ENCODE data around the gene FLYWCH2. TPM values are rescaled to one million over a fixed set of nuclear protein-coding genes. Genes with fewer than 3 reads are reported as not detected.

Gene FLYWCH2
- total and polyA plus RNA-seq, 9 of the 15 experiments (the other 6 are each of a cell fraction or from before 2014, with no cell fraction given), result 0.70 to 55.5 (median 7.6) TPM

DNA sequence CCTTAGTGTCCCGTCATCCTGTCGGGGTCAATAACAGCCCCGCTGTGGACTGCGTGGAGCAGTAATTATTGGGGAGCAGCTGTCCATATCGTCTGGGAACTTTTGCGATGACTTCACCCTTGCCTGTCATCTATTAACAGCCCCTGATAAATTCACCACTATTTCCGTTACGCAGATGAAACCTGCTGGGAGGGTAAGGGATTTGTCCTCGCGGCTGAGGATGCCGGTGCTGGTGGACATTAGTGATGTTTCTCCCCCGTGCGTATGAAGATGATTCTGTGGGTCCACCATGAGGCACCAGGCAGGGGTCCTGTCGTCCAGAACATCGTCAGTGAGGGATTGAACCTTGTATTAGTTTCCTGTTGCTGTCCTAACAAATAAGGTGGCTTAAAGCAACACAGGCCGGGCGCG is 1.0 kb downstream of the FLYWCH2 start:
- intact Hi-C loops (cut with micrococcal nuclease), result no loop called here
- H3K4me1 ChIP-seq (replicated peaks in 1 of 2; ENCODE audit: control insufficient read depth in 2 of 2, insufficient read depth in 2 of 2, low read length in 2 of 2), result peaks cover 0 to 26% of the 10 kb centered on the region in 2 experiments; a peak in 3 of 5 replicates
- H3K9me3 ChIP-seq (replicated peaks; ENCODE audit: control insufficient read depth, insufficient read depth, low read depth, low read length), result peaks cover 6% of the 10 kb centered on the region
- H3K4me2 ChIP-seq (ENCODE audit: insufficient read depth, low read length), result peak overlapping the region; percentile 86
- peak overlapping the region; percentile 78 to 99 for H3K9ac ChIP-seq (ENCODE audit: insufficient read depth in 1 of 2, low read depth in 2 of 2, low read length in 2 of 2)
- ATAC-seq (no peak), DNase-seq (ENCODE audit: extremely low read depth in 1 of 4, low spot score in 3 of 4) (no peak), FAIRE-seq (peak; percentile 42)
- in situ Hi-C loops (cut with MboI), result no loop called here
- H2AFZ ChIP-seq (ENCODE audit: low read depth, low read length), result peak overlapping the region; percentile 88; the same call in 1 of the 2 replicates
- ChIA-PET CTCF (ENCODE audit: low intra/inter-chr PET ratio) (no interaction called here), POLR2A (interaction anchor here (0.6 to 1.9 kb wide), 5 partner anchors 15 to 1102 kb away, joined by 4 to 10 read pairs (median 6); partner anchors contain the start of genes PKMYT1 and SPSB3)
- BruUV-seq (replicated peaks), result TSS peak; percentile 62
- no peaks in the 10 kb centered on the region for H3K36me3 ChIP-seq (ENCODE audit: control insufficient read depth, insufficient read depth, low read length)
- H3K27ac ChIP-seq (ENCODE audit: extremely low read depth, low read depth, low read length), result no peak overlapping the region; the same call in 2 of the 3 replicates
- 36% methylated on average over 18 of the region's 18 CpGs for WGBS (ENCODE audit: insufficient coverage, low coverage, missing lambda C conversion rate)
- H3K9me1 ChIP-seq (ENCODE audit: control insufficient read depth, insufficient read depth, low read length), result no peaks in the 10 kb centered on the region
- H3K27me3 ChIP-seq (ENCODE audit: control insufficient read depth in 2 of 2, insufficient read depth in 2 of 2, low read length in 2 of 2), result no peaks in the 10 kb centered on the region
- H3K4me3 ChIP-seq, result peak overlapping the region; percentile 60; the same call in 1 of the 2 replicates
- H4K20me1 ChIP-seq (replicated peaks; ENCODE audit: control insufficient read depth, insufficient read depth, low read length), result no peaks in the 10 kb centered on the region
- H3K79me2 ChIP-seq (ENCODE audit: control insufficient read depth, insufficient read depth, low read length), result peaks cover 6% of the 10 kb centered on the region; the same call in 2 of the 3 replicates
- TF ChIP-seq HNRNPUL1 (IDR thresholded peaks at IDR 0.05; ENCODE audit: low read length) (no peak), ETV1 (tag; conservative IDR thresholded peaks at IDR 0.05; ENCODE audit: low read depth) (peak; percentile 42; the same call in 1 of the 2 replicates), ATF7 (IDR thresholded peaks at IDR 0.05) (peak; percentile 29; the same call in 1 of the 2 replicates), MIER1 (IDR thresholded peaks at IDR 0.05; ENCODE audit: low read depth) (no peak), HCFC1 (IDR thresholded peaks at IDR 0.05; ENCODE audit: low read depth, low read length) (no peak), JUND (IDR thresholded peaks at IDR 0.05; ENCODE audit: borderline replicate concordance, low read depth, low read length) (peak; percentile 32; the same call in 1 of the 2 replicates), JUND (tag; IDR thresholded peaks at IDR 0.05; ENCODE audit: borderline replicate concordance, low read depth, low read length) (0 out of 3 replicates have a peak, but pooled peaks have one; percentile 34), ZFP36 (IDR thresholded peaks at IDR 0.05; ENCODE audit: low read depth, low read length, partially characterized antibody) (no peak)
- TF ChIP-seq, protein P1, sequence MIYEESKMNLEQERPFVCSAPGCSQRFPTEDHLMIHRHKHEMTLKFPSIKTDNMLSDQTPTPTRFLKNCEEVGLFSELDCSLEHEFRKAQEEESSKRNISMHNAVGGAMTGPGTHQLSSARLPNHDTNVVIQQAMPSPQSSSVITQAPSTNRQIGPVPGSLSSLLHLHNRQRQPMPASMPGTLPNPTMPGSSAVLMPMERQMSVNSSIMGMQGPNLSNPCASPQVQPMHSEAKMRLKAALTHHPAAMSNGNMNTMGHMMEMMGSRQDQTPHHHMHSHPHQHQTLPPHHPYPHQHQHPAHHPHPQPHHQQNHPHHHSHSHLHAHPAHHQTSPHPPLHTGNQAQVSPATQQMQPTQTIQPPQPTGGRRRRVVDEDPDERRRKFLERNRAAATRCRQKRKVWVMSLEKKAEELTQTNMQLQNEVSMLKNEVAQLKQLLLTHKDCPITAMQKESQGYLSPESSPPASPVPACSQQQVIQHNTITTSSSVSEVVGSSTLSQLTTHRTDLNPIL (CRISPR knock-in tag; IDR thresholded peaks at IDR 0.05), result no peak
- TF ChIP-seq, protein P2, sequence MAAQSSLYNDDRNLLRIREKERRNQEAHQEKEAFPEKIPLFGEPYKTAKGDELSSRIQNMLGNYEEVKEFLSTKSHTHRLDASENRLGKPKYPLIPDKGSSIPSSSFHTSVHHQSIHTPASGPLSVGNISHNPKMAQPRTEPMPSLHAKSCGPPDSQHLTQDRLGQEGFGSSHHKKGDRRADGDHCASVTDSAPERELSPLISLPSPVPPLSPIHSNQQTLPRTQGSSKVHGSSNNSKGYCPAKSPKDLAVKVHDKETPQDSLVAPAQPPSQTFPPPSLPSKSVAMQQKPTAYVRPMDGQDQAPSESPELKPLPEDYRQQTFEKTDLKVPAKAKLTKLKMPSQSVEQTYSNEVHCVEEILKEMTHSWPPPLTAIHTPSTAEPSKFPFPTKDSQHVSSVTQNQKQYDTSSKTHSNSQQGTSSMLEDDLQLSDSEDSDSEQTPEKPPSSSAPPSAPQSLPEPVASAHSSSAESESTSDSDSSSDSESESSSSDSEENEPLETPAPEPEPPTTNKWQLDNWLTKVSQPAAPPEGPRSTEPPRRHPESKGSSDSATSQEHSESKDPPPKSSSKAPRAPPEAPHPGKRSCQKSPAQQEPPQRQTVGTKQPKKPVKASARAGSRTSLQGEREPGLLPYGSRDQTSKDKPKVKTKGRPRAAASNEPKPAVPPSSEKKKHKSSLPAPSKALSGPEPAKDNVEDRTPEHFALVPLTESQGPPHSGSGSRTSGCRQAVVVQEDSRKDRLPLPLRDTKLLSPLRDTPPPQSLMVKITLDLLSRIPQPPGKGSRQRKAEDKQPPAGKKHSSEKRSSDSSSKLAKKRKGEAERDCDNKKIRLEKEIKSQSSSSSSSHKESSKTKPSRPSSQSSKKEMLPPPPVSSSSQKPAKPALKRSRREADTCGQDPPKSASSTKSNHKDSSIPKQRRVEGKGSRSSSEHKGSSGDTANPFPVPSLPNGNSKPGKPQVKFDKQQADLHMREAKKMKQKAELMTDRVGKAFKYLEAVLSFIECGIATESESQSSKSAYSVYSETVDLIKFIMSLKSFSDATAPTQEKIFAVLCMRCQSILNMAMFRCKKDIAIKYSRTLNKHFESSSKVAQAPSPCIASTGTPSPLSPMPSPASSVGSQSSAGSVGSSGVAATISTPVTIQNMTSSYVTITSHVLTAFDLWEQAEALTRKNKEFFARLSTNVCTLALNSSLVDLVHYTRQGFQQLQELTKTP (IDR thresholded peaks at IDR 0.05; ENCODE audit: low read depth in 1 of 2, partially characterized antibody in 2 of 2), result no peak
- TF ChIP-seq, protein P3, sequence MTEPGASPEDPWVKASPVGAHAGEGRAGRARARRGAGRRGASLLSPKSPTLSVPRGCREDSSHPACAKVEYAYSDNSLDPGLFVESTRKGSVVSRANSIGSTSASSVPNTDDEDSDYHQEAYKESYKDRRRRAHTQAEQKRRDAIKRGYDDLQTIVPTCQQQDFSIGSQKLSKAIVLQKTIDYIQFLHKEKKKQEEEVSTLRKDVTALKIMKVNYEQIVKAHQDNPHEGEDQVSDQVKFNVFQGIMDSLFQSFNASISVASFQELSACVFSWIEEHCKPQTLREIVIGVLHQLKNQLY (CRISPR knock-in tag; conservative IDR thresholded peaks at IDR 0.05), result no peak
- TF ChIP-seq, protein P4, sequence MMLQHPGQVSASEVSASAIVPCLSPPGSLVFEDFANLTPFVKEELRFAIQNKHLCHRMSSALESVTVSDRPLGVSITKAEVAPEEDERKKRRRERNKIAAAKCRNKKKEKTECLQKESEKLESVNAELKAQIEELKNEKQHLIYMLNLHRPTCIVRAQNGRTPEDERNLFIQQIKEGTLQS (IDR thresholded peaks at IDR 0.05), result peak; percentile 39; the same call in 1 of the 2 replicates
- TF ChIP-seq, protein P4 (CRISPR knock-in tag; conservative IDR thresholded peaks at IDR 0.05), result no peak
